Muscle layer of duodenum (tissue), 2 donors: ENCODE results near the gene PLA2G4F.

Experiments used
- H3K27ac ChIP-seq: one replicate; pipeline ENCODE4 v1.7.0; 2013; ENCODE audit warnings: mild to moderate bottlenecking, low read length
- H3K27me3 ChIP-seq: one replicate; pipeline ENCODE4 v1.7.0; 2013; ENCODE audit warnings: low read depth, mild to moderate bottlenecking, control low read depth, low read length
- H3K36me3 ChIP-seq, 2 donors: one replicate each; pipeline ENCODE4 v1.7.0; 2013; ENCODE audit warnings: low read length in 2 of 2, control low read depth in 1 of 2, mild to moderate bottlenecking in 1 of 2; ENCODE audit not compliant: insufficient read depth in 2 of 2, control insufficient read depth in 1 of 2
- H3K4me1 ChIP-seq, 2 donors: one replicate each; pipeline ENCODE4 v1.7.0; 2013; ENCODE audit warnings: low read length in 2 of 2, mild to moderate bottlenecking in 2 of 2, control low read depth in 1 of 2, moderate library complexity in 1 of 2; ENCODE audit not compliant: insufficient read depth in 2 of 2, control insufficient read depth in 1 of 2
- H3K4me3 ChIP-seq, 2 donors: one replicate each; pipeline ENCODE4 v1.7.0; 2013; ENCODE audit warnings: low read length in 2 of 2, low read depth in 1 of 2, mild to moderate bottlenecking in 1 of 2
- H3K9me3 ChIP-seq, 2 donors: one replicate each; pipeline ENCODE4 v1.7.0; 2013; ENCODE audit warnings: low read length in 2 of 2, control low read depth in 1 of 2, mild to moderate bottlenecking in 1 of 2; ENCODE audit not compliant: control insufficient read depth in 1 of 2
- donor health status: healthy.

PLA2G4F gene

DNA sequence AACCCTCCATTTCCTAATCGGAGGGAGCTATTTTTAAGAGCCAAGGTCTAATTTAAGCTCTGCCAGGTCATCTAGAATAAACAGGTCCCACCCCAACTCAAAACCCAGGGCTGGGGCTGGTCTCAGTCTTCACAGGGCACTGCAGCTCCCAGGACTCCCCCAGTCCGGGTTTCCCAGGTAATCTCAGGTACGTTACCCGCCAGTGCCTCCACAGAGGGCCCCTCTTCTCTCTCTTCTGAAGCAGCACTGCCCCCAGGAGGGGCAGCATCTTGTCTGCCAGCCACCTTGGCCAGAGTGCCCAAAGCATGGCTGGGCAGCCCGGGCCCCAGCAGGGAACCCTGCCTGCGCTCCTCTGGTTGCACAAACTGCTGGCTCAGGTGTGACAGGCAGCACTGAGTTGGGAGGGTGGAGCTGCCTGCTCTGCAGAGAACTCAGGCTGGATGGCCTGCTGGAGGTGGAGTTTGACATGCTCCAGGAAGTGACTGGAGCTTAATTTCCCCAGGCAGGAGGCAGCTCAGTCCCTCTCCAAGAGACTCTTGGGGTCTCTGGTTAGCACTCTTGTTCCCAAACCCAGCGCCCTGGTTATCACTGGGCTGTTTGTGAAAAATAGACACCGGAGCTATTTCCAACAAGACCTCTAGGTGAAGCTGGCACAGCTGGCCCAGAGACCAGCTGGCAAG, at the start of gene PLA2G4F:
TSS of gene PLA2G4F (minus strand) at position 394 of the 680 bp plus-strand sequence. CDS start at position 307, 87 bp downstream.
- H3K27me3 ChIP-seq = no peaks in the 10 kb centered on the region
- peak within 1 kb of the TSS in 1 of 2 donors; percentile 21 for H3K4me3 ChIP-seq
- peak within 1 kb of the TSS; percentile 39 for H3K27ac ChIP-seq
- peaks cover 0 to 7% of the 10 kb centered on the region in 2 donors for H3K4me1 ChIP-seq
- H3K36me3 ChIP-seq = peaks cover 22 to 28% of the 10 kb centered on the region in 2 donors
- no peaks in the 10 kb centered on the region for H3K9me3 ChIP-seq

GRCh38 chr15:42203891-42204290, 47.5 kb upstream of the PLA2G4F start:
- H3K4me3 ChIP-seq = no peak overlapping the region
- no peaks in the 10 kb centered on the region for H3K27me3 ChIP-seq
- H3K9me3 ChIP-seq = no peaks in the 10 kb centered on the region
- H3K36me3 ChIP-seq = peaks cover 8 to 11% of the 10 kb centered on the region in 2 donors
- peaks cover 13 to 16% of the 10 kb centered on the region in 2 donors for H3K4me1 ChIP-seq
- no peak overlapping the region for H3K27ac ChIP-seq

- Histone ChIP-seq H3K4me1 (peaks cover 13 to 16% of the 10 kb centered on the region in 2 donors), H3K4me3 (no peak overlapping the region)
Observed at GRCh38 chr15:42202653-42203052, 46.2 kb upstream of the PLA2G4F start.

DNA sequence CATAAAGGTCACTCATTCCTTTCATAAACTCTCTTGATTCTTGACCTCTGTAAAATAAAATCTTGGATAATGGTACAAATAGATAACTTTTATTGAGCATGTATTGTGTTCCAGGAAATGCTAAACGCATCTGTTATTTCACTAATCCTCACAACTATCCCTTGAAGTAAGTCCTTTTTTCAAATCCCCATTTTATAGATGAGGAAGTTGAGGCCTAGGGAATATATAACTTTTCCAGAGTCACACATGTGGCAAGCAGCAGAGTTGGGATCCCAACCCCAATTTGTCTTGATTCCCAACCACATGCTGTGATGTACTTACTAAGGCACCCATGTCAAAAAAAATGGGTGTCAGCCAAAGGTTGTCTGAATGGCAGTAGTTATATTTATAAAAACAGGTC, 45.4 kb upstream of the PLA2G4F start:
- H3K9me3 ChIP-seq = no peaks in the 10 kb centered on the region
- H3K27ac ChIP-seq = no peak overlapping the region
- H3K4me3 ChIP-seq = no peak overlapping the region
- H3K27me3 ChIP-seq = no peaks in the 10 kb centered on the region
- H3K36me3 ChIP-seq = peaks cover 24 to 25% of the 10 kb centered on the region in 2 donors
- H3K4me1 ChIP-seq = peaks cover 6 to 8% of the 10 kb centered on the region in 2 donors

More at GRCh38 chr15:42202653-42203052, 46.2 kb upstream of the PLA2G4F start:
- H3K9me3 ChIP-seq = no peaks in the 10 kb centered on the region
- peaks cover 20 to 21% of the 10 kb centered on the region in 2 donors for H3K36me3 ChIP-seq
- no peak overlapping the region for H3K27ac ChIP-seq
- no peaks in the 10 kb centered on the region for H3K27me3 ChIP-seq

DNA sequence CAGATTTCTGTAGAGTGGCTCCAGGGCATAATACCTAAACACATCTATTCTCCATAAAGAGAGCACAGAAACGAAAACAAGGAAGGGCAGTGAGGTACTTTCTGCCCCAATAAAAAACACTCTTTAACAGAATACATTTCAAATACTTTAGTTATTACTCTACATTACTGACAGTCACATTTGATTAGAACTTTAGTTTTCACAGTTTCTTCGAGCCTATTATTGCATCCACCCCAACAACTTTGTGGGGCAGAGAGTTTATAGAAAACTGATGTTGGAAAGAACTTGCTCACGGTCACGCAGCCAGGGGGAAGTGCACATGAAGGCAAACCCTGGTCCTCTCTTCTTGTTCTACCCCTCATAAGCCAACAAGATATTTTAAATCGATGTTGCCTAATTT, 42.7 kb upstream of the PLA2G4F start:
- H3K4me3 ChIP-seq = no peak overlapping the region
- no peaks in the 10 kb centered on the region for H3K4me1 ChIP-seq
- H3K27ac ChIP-seq = no peak overlapping the region
- peaks cover 28 to 31% of the 10 kb centered on the region in 2 donors for H3K36me3 ChIP-seq
- no peaks in the 10 kb centered on the region for H3K9me3 ChIP-seq
- no peaks in the 10 kb centered on the region for H3K27me3 ChIP-seq

- Histone ChIP-seq H3K4me1 (no peaks in the 10 kb centered on the region), H3K27me3 (no peaks in the 10 kb centered on the region), H3K27ac (no peak overlapping the region), H3K4me3 (no peak overlapping the region), H3K9me3 (no peaks in the 10 kb centered on the region), H3K36me3 (peaks cover 28 to 31% of the 10 kb centered on the region in 2 donors)
Observed at GRCh38 chr15:42198516-42198915, 42.1 kb upstream of the PLA2G4F start.

- Histone ChIP-seq H3K9me3 (no peaks in the 10 kb centered on the region), H3K4me3 (no peak overlapping the region), H3K4me1 (no peaks in the 10 kb centered on the region), H3K27me3 (no peaks in the 10 kb centered on the region), H3K27ac (no peak overlapping the region), H3K36me3 (peaks cover 47% of the 10 kb centered on the region in 2 donors)
Observed at GRCh38 chr15:42194513-42194912, 38.1 kb upstream of the PLA2G4F start.

DNA sequence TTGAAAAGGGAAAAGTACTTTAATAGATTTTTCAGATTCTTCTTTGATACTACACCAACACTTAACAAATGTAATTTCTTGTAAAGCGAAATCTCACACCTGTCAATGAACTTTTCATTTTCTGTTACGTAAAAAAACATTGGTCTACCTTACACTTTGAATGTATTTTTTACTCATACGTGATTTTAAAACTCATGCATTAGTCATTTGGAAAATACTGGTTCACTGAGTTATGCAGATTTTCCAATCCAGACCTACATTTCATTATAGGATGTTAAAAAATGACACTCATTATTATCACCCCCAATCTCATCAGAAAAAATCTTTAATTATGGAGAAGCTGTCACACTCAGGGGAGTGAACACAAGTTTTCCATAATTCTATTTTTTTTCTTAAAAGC, 36.9 kb upstream of the PLA2G4F start:
- Histone ChIP-seq H3K9me3 (no peaks in the 10 kb centered on the region), H3K4me1 (no peaks in the 10 kb centered on the region), H3K27ac (no peak overlapping the region), H3K36me3 (peaks cover 38 to 46% of the 10 kb centered on the region in 2 donors), H3K4me3 (no peak overlapping the region), H3K27me3 (no peaks in the 10 kb centered on the region)

DNA sequence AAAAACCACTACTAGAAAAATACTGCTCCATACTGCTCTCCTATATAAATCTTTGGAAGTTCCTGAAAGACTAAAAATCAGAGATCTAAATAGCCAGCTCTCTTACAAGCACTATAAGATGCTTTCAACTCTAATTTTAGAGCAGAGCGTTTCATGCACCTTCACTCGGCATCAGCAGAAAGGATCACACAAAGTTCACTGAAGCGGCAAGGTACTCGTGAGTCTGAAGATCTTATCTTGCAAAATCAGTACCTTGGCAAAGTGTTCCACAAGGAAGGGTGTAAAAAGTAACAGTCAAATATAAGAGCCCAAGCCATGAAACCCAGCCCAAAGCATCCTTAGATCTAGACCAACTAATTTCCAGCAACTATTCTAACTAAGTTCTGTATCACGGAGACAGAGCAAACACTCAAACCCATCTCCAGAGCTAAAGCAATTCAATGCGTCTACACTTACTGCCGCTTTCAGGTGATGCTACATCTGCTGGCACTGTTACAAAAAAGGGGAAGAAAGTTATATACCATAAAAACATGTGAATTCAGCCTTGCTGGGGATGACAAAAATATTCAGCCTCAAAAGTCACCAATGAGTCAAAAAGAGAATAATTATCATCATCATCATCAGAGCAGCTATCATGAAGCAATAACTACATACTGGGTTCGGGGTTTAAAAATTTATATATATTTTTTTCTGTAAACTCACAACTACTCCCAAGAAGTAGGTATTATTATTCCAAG, 35.3 kb upstream of the PLA2G4F start:
- H3K4me3 ChIP-seq = no peak overlapping the region
- H3K36me3 ChIP-seq = peaks cover 44 to 51% of the 10 kb centered on the region in 2 donors
- H3K4me1 ChIP-seq = no peaks in the 10 kb centered on the region
- H3K9me3 ChIP-seq = no peaks in the 10 kb centered on the region
- no peak overlapping the region for H3K27ac ChIP-seq
- no peaks in the 10 kb centered on the region for H3K27me3 ChIP-seq

GRCh38 chr15:42190370-42190769, 33.9 kb upstream of the PLA2G4F start:
- no peaks in the 10 kb centered on the region for H3K9me3 ChIP-seq
- peaks cover 54 to 66% of the 10 kb centered on the region in 2 donors for H3K36me3 ChIP-seq
- no peaks in the 10 kb centered on the region for H3K27me3 ChIP-seq
- no peak overlapping the region for H3K4me3 ChIP-seq
- no peak overlapping the region for H3K27ac ChIP-seq
- no peaks in the 10 kb centered on the region for H3K4me1 ChIP-seq

GRCh38 chr15:42185801-42186200, 29.4 kb upstream of the PLA2G4F start:
- H3K9me3 ChIP-seq = no peaks in the 10 kb centered on the region
- no peak overlapping the region for H3K27ac ChIP-seq
- H3K4me3 ChIP-seq = no peak overlapping the region
- no peaks in the 10 kb centered on the region for H3K4me1 ChIP-seq
- H3K27me3 ChIP-seq = no peaks in the 10 kb centered on the region
- H3K36me3 ChIP-seq = peaks cover 67 to 80% of the 10 kb centered on the region in 2 donors
